ENCODE data around the gene CMTM7.

DNA sequence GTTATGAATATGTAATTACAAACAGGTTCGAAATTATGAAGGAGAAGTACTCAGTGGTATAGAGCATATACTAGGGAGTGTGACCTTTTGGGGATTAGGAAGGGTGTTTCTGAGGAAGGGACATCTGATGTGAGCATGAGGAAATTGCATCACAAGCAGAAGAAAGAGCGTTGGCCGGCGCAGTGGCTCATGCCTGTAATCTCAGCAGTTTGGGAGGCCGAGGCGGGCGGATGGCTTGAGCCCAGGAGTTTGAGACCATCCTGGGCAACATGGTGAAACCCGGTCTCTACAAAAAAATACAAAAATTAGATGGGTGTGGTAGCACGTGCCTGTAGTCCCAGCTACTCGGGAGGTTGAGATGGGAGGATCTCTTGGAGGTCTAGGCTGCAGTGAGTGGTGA is 6.9 kb downstream of the CMTM7 start:
- TF ChIP-seq, protein P1, sequence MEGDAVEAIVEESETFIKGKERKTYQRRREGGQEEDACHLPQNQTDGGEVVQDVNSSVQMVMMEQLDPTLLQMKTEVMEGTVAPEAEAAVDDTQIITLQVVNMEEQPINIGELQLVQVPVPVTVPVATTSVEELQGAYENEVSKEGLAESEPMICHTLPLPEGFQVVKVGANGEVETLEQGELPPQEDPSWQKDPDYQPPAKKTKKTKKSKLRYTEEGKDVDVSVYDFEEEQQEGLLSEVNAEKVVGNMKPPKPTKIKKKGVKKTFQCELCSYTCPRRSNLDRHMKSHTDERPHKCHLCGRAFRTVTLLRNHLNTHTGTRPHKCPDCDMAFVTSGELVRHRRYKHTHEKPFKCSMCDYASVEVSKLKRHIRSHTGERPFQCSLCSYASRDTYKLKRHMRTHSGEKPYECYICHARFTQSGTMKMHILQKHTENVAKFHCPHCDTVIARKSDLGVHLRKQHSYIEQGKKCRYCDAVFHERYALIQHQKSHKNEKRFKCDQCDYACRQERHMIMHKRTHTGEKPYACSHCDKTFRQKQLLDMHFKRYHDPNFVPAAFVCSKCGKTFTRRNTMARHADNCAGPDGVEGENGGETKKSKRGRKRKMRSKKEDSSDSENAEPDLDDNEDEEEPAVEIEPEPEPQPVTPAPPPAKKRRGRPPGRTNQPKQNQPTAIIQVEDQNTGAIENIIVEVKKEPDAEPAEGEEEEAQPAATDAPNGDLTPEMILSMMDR (IDR thresholded peaks at IDR 0.05), result no peak
- no peak for TF ChIP-seq POLR2A (IDR thresholded peaks at IDR 0.05)
